Measurements from ENCODE around the gene ZFP36L2.

The ZFP36L2 gene

DNA sequence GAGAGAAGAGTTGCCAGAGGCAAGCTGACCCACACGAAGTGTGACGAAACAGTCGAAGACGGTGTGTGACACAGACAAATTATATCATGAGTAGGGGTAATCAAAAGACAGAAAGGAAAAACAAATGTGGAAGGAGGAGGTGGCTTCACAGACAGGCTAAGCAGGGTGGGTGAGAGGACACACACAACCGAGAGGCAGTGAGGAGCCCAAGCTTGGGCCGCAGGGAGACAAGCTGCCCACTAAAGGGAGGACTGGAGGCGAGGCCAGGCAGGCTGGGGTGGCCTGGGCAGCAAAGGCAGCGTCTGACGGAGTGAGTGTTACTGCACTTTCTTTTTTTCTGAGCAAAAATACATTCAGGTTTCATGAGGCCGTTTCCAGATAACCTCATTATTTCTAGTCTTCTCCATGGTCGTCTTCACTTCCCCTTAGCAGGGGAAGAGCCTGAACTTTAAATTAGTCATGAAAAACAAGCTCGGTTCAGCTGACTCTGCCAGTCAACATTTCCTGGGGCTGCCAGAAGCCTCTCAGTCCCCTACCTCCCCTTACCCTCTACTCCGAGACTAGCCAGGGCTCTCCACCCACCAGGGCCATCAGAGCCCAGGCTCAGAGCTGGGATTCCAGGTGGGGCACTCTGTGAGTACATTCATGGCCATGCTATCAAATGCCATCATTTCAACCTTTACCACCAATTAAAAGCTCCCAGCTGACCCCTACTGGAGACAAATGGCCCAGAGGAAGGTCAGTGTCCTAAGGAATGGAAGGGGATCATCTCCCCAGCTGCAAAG is 13.8 kb upstream of the ZFP36L2 start:
- TF ChIP-seq CTCF (IDR thresholded peaks at IDR 0.05; ENCODE audit: low read depth, low read length), result peak; percentile 18
- no peak for DNase-seq (ENCODE audit: low read depth, low spot score)
- in situ Hi-C loops (cut with HindIII; ENCODE audit: low sequenced_read_pairs), result no loop called here
- no peak overlapping the region for H3K4me3 ChIP-seq (ENCODE audit: low read depth, low read length)

- no peak for TF ChIP-seq CTCF (IDR thresholded peaks at IDR 0.05; ENCODE audit: low read depth, low read length)
- DNase-seq (ENCODE audit: low read depth, low spot score), result no peak
- in situ Hi-C loops (cut with HindIII; ENCODE audit: low sequenced_read_pairs), result no loop called here
Measured at GRCh38 chr2:43238813-43239212, 12.4 kb upstream of the ZFP36L2 start.

DNA sequence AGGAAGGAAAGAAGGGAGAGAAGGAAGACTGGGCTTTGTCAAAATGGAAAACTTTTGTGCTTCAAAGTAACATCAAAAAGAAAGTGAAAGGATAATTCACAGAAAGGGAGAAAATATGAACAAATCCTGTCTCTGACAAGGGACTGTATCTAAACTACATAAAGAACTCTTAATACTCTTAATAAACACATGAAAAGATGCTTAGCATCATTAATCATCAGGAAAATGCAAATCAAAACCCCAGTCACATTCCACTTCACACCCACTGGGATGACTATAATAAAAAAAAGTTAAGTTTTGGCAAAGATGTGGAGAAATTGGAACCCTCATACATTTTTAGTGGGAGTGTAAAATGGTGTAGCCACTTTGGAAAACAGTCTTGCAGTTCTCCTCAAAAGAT is 11.8 kb upstream of the ZFP36L2 start:
- peak; percentile 14 for DNase-seq (ENCODE audit: low read depth, low spot score)
- in situ Hi-C loops (cut with HindIII; ENCODE audit: low sequenced_read_pairs), result no loop called here
- TF ChIP-seq CTCF (IDR thresholded peaks at IDR 0.05; ENCODE audit: low read depth, low read length), result no peak
- no peak overlapping the region for H3K4me3 ChIP-seq (ENCODE audit: low read depth, low read length)

More at GRCh38 chr2:43238813-43239212, 12.4 kb upstream of the ZFP36L2 start:
- H3K4me3 ChIP-seq (ENCODE audit: low read depth, low read length), result no peak overlapping the region

DNA sequence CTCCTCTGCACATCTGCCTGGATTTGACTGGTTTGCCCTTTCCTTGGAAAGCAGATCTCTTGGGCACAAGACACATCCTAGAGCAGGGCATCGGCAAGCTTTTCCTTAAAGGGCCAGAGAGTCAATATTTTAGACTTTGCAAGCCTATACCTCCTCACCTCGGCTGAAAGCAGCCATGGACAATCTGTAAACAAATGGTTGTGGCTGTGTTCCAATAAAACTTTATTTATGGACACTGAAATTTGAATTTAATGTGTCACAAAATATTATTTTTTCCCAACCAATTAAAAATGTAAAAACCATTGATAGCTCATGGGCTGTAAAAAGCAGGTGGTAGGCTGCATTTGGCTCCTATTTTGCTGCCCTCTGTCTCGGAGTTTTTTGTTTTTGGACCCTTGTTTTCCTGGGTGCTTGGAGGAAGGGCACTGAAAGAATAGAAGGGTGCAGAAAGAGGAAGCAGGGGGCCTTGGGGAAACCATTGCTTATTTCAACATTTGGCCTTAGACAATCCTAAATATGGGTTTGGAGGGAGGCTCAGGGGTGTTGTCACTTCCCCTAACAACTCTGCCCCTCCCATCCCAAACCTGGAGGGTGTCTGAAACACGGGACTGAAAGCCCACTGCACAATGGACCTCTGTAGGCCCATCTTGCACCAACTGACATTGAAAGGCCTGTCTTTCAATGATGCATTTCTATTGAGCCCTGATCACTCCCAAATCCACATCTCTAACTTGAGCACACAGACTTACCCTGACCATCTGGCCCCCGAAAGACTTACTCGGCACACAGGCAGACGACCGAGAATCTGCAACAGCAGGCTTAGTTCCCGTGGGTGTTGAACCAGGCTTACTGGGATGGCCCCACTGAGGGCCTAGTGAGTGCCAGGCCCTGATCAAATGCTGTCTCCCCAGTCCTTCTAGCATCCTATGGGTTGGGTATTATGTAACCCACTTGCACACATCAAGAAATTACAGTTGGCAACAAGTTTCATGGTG is 7.1 kb upstream of the ZFP36L2 start:
- in situ Hi-C loops (cut with HindIII; ENCODE audit: low sequenced_read_pairs), result no loop called here
- TF ChIP-seq CTCF (IDR thresholded peaks at IDR 0.05; ENCODE audit: low read depth, low read length), result no peak
- no peak for DNase-seq (ENCODE audit: low read depth, low spot score)
- no peak overlapping the region for H3K4me3 ChIP-seq (ENCODE audit: low read depth, low read length)

DNA sequence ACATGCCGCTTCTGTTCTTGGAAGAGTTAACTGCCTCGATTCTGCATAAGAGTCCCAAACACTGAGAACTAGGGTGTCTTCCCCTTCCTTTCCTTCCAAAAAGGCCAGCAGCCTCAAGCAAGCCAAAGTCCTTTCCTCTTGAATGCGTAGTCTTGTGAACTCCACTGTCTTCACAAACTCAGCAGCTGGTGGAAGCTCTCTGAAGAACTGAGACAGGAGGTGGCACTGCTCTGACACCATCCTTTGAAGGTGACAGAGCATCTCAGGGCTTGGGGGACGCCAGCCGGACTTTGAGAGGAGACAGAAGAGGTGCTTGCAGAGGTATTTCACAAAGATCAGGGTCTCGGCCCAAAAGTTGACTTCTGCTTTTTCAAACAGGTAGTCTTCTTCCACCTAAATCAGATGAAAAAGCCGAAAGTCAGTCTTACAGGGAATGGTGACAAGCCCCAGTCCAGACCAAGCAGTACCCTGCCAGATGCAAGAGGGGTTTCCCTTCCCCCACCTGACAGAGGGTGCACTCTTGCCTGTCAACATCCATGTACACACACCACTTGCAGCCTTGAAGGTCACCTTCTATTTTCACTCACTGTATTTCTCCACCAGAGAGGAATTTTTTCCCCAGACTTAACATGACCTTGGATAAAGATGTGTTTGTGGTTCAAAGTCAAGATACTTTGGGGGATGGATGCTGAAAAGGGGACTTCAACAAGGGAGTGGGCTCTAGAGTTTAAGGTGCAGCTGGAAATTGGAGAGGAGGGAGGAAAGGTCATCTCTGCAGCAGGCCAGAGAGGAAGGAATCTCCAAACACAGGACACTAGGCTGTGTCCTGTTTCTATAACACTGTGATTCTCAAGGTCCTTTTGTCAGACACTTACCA is 4.8 kb upstream of the ZFP36L2 start:
- no peak overlapping the region for H3K4me3 ChIP-seq (ENCODE audit: low read depth, low read length)
- DNase-seq (ENCODE audit: low read depth, low spot score), result no peak
- in situ Hi-C loops (cut with HindIII; ENCODE audit: low sequenced_read_pairs), result no loop called here
- TF ChIP-seq CTCF (IDR thresholded peaks at IDR 0.05; ENCODE audit: low read depth, low read length), result no peak
